WTC11 (cell line): ENCODE measurements around the gene MASP1.

Experiments used
- CREB1 ChIP-seq: sonication (generic); formaldehyde crosslinking; IDR thresholded peaks from 2 replicates; pipeline ENCODE4 v1.8.0; 2023; ENCODE audit warnings: mild to moderate bottlenecking, missing genetic modification reagents
- CTCF ChIP-seq: fragments of 200-600 bp; IDR thresholded peaks from 2 replicates; pipeline ENCODE4 v1.8.0; 2022; ENCODE audit warnings: antibody characterized with exemption
- E2F5 ChIP-seq: sonication (generic); formaldehyde crosslinking; IDR thresholded peaks from 2 replicates; pipeline ENCODE4 v1.8.1; 2022; ENCODE audit warnings: mild to moderate bottlenecking, moderate library complexity, missing genetic modification reagents
- JUN ChIP-seq: sonication (generic); formaldehyde crosslinking; IDR thresholded peaks from 2 replicates; pipeline ENCODE4 v1.8.0; 2023; ENCODE audit warnings: mild to moderate bottlenecking, missing genetic modification reagents
- KAT7 ChIP-seq: sonication (generic); formaldehyde crosslinking; IDR thresholded peaks from 2 replicates; pipeline ENCODE4 v1.8.1; 2023; ENCODE audit warnings: missing genetic modification reagents, mild to moderate bottlenecking, borderline replicate concordance
- MAX ChIP-seq: sonication (generic); formaldehyde crosslinking; IDR thresholded peaks from 2 replicates; pipeline ENCODE4 v1.8.0; 2022; ENCODE audit warnings: mild to moderate bottlenecking, missing genetic modification reagents
- SMAD3 ChIP-seq: sonication (generic); formaldehyde crosslinking; IDR thresholded peaks from 2 replicates; pipeline ENCODE4 v1.8.0; 2022; ENCODE audit warnings: missing genetic modification reagents, mild to moderate bottlenecking, borderline replicate concordance
- ZBTB21 ChIP-seq: sonication (generic); formaldehyde crosslinking; IDR thresholded peaks from 2 replicates; pipeline ENCODE4 v1.8.1; 2023; ENCODE audit warnings: mild to moderate bottlenecking, missing genetic modification reagents, borderline replicate concordance
- ZNF121 ChIP-seq: sonication (generic); formaldehyde crosslinking; IDR thresholded peaks from 2 replicates; pipeline ENCODE4 v1.8.0; 2023; ENCODE audit warnings: missing genetic modification reagents

- no peak for TF ChIP-seq CTCF
- TF ChIP-seq KAT7 (CRISPR knock-in tag) = no peak
- no peak for TF ChIP-seq JUN (CRISPR knock-in tag)
- TF ChIP-seq CREB1 (CRISPR knock-in tag) = no peak
- no peak for TF ChIP-seq MAX (CRISPR knock-in tag)
- TF ChIP-seq SMAD3 (CRISPR knock-in tag) = no peak
- TF ChIP-seq ZBTB21 (CRISPR knock-in tag) = no peak
- no peak for TF ChIP-seq E2F5
- no peak for TF ChIP-seq ZNF121
These were observed 10.3 kb downstream of the MASP1 start for GRCh38 chr3:187281191-187281714.
